HL-60 (cell line): ENCODE measurements around the gene CCNT2.
"Not testable (repeated sequence)": the region's sequence is repeated elsewhere in the genome, so short reads cannot be mapped to it uniquely, and the experiment has no call there.

Source experiments
- DNase-seq, 2 experiments: peaks; one replicate each; pipeline ENCODE4 v3.0.0-alpha.2; 2010 to 2020; ENCODE audit warnings: low read depth in 1 of 2, low spot score in 1 of 2
- H3K27ac ChIP-seq: fragments of 250-450 bp; sonication (Bioruptor Pico); replicated peaks from 2 replicates; pipeline ENCODE4 v1.5.1; 2020; ENCODE audit warnings: mild to moderate bottlenecking, moderate library complexity
- H3K27me3 ChIP-seq: fragments of 250-450 bp; sonication (Bioruptor Pico); 2 replicates; pipeline ENCODE4 v1.5.1; 2021; ENCODE audit warnings: mild to moderate bottlenecking, moderate library complexity; ENCODE audit not compliant: insufficient read depth, poor library complexity, severe bottlenecking
- H3K4me3 ChIP-seq: replicated peaks from 2 replicates; pipeline ENCODE4 v1.5.1; 2011; ENCODE audit warnings: mild to moderate bottlenecking, control low read depth, low read length; ENCODE audit not compliant: insufficient read depth
- CTCF ChIP-seq: IDR thresholded peaks from one replicate; pipeline ENCODE4 v1.5.1; 2011; ENCODE audit warnings: low read length, control low read depth, inconsistent platforms; ENCODE audit not compliant: insufficient read depth
- GABPA ChIP-seq: IDR thresholded peaks from 2 replicates; pipeline ENCODE4 v1.6.1; 2012; ENCODE audit warnings: low read depth
- POLR2AphosphoS5 ChIP-seq: IDR thresholded peaks from 2 replicates; pipeline ENCODE4 v1.6.1; 2012; ENCODE audit warnings: low read depth
- REST ChIP-seq: IDR thresholded peaks from 2 replicates; pipeline ENCODE4 v1.6.1; 2012; ENCODE audit warnings: low read depth; ENCODE audit not compliant: insufficient replicate concordance
- SPI1 ChIP-seq: IDR thresholded peaks from 2 replicates; pipeline ENCODE4 v1.6.1; 2012; ENCODE audit warnings: low read depth, mild to moderate bottlenecking, borderline replicate concordance

The CCNT2 gene

GRCh38 chr2:134900151-134900550, 18.5 kb upstream of the CCNT2 start:
- TF ChIP-seq GABPA (no peak), REST (no peak), CTCF (no peak), POLR2AphosphoS5 (no peak), SPI1 (no peak)
- DNase-seq, result no peak
- Histone ChIP-seq H3K4me3 (no peak overlapping the region), H3K27me3 (no peaks in the 10 kb centered on the region), H3K27ac (no peak overlapping the region)

- DNase-seq, H3K4me3 ChIP-seq, H3K27ac ChIP-seq, H3K27me3 ChIP-seq: not testable (repeated sequence)
These were observed 14.9 kb upstream of the CCNT2 start for GRCh38 chr2:134903701-134904100.

GRCh38 chr2:134905168-134905567, 13.5 kb upstream of the CCNT2 start:
- no peak overlapping the region for H3K27ac ChIP-seq
- DNase-seq, result no peak
- no peaks in the 10 kb centered on the region for H3K27me3 ChIP-seq
- TF ChIP-seq GABPA (no peak), REST (no peak), SPI1 (no peak), CTCF (no peak), POLR2AphosphoS5 (no peak)
- no peak overlapping the region for H3K4me3 ChIP-seq

- no peak overlapping the region for H3K4me3 ChIP-seq
- DNase-seq, result no peak
- TF ChIP-seq REST (no peak), GABPA (no peak), POLR2AphosphoS5 (no peak), CTCF (no peak), SPI1 (no peak)
- no peaks in the 10 kb centered on the region for H3K27me3 ChIP-seq
- H3K27ac ChIP-seq, result no peak overlapping the region
These were observed 11.9 kb upstream of the CCNT2 start for GRCh38 chr2:134906726-134907125.

- DNase-seq, H3K4me3 ChIP-seq, H3K27me3 ChIP-seq, H3K27ac ChIP-seq: not testable (repeated sequence)
These were observed 11.0 kb upstream of the CCNT2 start for GRCh38 chr2:134907441-134908116.
